ENCODE data around the gene SYPL1.

Gene SYPL1

DNA sequence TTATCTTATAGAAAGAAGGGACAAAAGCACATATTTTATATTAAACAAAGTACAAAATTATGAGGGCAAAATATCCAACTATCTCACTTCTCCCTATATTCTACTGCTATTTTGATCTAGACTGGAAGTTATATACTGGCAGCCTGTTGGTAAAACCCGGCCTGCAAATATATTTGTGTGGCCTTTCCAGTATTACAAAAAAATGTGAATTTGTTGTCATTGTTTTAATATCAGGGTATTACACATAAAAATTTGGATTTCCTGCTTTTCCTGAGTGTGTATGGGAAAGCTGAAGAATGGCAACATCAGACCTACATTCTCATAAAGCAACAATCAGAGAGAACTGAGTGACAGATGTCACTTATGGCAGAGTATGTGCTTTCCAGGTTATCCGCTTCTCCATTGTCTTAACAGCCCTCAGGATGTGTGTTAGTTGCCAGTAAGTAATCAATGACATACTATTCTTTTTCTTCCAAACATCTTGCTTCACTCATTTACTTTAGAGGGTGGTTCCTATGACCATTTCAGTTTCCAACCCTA lies 7.3 kb downstream of the SYPL1 start:
- DNase-seq (ENCODE audit: low spot score): no peak
- no peak for TF ChIP-seq CTCF (IDR thresholded peaks at IDR 0.05; ENCODE audit: borderline replicate concordance, control extremely low read depth, extremely low read depth, insufficient read depth, missing control alignments)
- in situ Hi-C loops (cut with MboI; ENCODE audit: low sequenced_read_pairs, unreplicated experiment): no loop called here

- in situ Hi-C loops (cut with MboI; ENCODE audit: low sequenced_read_pairs, unreplicated experiment): no loop called here
- no peak for TF ChIP-seq CTCF (IDR thresholded peaks at IDR 0.05; ENCODE audit: borderline replicate concordance, control extremely low read depth, extremely low read depth, insufficient read depth, missing control alignments)
- no peak for DNase-seq (ENCODE audit: low spot score)
Observed at GRCh38 chr7:106102387-106102966, 9.6 kb downstream of the SYPL1 start.

- DNase-seq (ENCODE audit: low spot score): no peak
- no peak for TF ChIP-seq CTCF (IDR thresholded peaks at IDR 0.05; ENCODE audit: borderline replicate concordance, control extremely low read depth, extremely low read depth, insufficient read depth, missing control alignments)
- in situ Hi-C loops (cut with MboI; ENCODE audit: low sequenced_read_pairs, unreplicated experiment): no loop called here
Observed at GRCh38 chr7:106101726-106102125, 10.4 kb downstream of the SYPL1 start.

DNA sequence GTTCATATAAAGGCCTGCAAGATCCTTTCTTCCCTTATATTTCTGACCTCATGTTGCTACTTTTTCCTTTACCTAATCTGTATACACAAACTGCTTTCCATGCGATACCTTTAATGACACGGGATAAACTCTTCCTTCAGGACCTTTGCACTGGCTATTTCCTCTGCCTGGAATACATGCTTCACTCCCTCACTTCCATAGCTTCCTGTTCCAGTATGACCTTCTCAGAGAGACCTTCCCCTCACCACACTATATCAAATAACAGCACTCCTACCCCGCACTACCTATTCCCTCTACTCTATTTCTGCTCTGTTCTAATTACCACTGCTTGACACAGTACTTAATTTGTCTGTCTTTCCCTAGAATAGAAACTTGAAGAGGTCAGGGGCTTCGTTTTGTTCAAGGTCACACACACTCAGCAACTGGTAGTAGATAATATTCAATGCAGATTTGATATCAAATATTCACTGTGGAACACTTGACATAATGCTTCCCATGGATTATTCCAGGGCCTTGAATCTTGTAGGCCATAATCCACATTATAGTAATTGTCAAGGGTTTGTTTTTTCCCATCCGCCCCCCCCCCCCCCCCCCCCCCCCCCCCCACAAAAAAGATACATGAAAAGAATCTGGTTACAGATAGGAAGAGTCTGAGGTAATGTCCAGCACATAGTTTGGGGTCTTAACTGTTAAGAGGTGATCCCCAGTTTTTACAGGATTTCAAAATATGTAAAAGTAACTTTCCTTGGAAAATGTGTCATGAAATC lies 11.1 kb downstream of the SYPL1 start:
- TF ChIP-seq CTCF (IDR thresholded peaks at IDR 0.05; ENCODE audit: borderline replicate concordance, control extremely low read depth, extremely low read depth, insufficient read depth, missing control alignments): no peak
- in situ Hi-C loops (cut with MboI; ENCODE audit: low sequenced_read_pairs, unreplicated experiment): no loop called here
- DNase-seq (ENCODE audit: low spot score): no peak

DNA sequence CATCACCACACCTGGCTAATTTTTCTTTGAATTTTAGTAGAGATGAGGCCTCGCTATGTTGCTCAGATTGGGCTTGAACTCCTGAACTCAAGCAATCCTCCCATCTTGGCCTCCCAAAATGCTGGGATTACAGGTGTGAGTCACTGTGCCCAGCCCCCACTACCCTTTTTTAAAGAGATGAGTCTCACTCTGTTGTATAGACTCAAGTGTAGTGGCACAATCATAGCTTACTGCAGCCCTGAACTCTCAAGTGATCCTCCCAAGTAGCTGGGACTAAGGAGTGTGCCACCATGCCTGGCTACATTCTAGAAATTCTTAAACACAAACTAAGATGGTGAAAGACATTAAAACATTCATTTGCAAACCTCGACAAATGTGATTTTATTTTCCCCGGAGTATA lies 12.6 kb downstream of the SYPL1 start:
- in situ Hi-C loops (cut with MboI; ENCODE audit: low sequenced_read_pairs, unreplicated experiment): no loop called here
- no peak for TF ChIP-seq CTCF (IDR thresholded peaks at IDR 0.05; ENCODE audit: borderline replicate concordance, control extremely low read depth, extremely low read depth, insufficient read depth, missing control alignments)
- DNase-seq (ENCODE audit: low spot score): no peak

- TF ChIP-seq CTCF (IDR thresholded peaks at IDR 0.05; ENCODE audit: borderline replicate concordance, control extremely low read depth, extremely low read depth, insufficient read depth, missing control alignments): no peak
- no peak for DNase-seq (ENCODE audit: low spot score)
- in situ Hi-C loops (cut with MboI; ENCODE audit: low sequenced_read_pairs, unreplicated experiment): no loop called here
Observed at GRCh38 chr7:106098889-106099288, 13.2 kb downstream of the SYPL1 start.

Data from GM13976 (cell line).